ENCODE measurements around the gene SNX2.
A peak's percentile ranks its signal among the peaks of the same experiment; 100 is the strongest.

SNX2 gene

DNA sequence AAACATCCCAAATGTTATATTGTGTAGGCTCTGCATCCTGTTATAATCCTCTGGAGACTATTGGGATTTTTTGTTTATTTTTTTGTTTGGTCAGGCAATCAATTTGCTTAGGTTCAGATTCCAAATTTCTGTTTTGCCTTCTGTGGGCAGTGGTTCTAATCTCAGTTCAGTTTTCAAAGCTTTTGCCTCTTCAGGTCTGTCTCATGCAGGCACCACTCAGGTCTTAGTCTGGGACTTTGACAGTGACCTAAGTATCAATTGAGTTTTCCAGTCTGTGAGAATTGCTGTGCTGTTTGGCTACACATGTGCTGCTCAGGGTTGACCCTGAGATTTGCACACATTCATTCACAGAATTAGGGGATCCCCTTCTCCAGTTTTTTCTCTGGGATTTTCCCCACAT, 14.1 kb downstream of the SNX2 start:
- TF ChIP-seq, protein P1, sequence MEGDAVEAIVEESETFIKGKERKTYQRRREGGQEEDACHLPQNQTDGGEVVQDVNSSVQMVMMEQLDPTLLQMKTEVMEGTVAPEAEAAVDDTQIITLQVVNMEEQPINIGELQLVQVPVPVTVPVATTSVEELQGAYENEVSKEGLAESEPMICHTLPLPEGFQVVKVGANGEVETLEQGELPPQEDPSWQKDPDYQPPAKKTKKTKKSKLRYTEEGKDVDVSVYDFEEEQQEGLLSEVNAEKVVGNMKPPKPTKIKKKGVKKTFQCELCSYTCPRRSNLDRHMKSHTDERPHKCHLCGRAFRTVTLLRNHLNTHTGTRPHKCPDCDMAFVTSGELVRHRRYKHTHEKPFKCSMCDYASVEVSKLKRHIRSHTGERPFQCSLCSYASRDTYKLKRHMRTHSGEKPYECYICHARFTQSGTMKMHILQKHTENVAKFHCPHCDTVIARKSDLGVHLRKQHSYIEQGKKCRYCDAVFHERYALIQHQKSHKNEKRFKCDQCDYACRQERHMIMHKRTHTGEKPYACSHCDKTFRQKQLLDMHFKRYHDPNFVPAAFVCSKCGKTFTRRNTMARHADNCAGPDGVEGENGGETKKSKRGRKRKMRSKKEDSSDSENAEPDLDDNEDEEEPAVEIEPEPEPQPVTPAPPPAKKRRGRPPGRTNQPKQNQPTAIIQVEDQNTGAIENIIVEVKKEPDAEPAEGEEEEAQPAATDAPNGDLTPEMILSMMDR (IDR thresholded peaks at IDR 0.05; ENCODE audit: insufficient read depth, low read length, missing control alignments) = no peak
- POLR2A ChIA-PET = no interaction called here
- CTCF ChIA-PET = interaction anchor here (1.5 kb wide), 1 partner anchor 13 kb away, joined by 6 read pairs; no protein-coding TSS in a partner anchor
- H3K4me3 ChIP-seq (ENCODE audit: low read depth, low read length) = no peak overlapping the region
- DNase-seq (ENCODE audit: low read depth, low spot score) = no peak

DNA sequence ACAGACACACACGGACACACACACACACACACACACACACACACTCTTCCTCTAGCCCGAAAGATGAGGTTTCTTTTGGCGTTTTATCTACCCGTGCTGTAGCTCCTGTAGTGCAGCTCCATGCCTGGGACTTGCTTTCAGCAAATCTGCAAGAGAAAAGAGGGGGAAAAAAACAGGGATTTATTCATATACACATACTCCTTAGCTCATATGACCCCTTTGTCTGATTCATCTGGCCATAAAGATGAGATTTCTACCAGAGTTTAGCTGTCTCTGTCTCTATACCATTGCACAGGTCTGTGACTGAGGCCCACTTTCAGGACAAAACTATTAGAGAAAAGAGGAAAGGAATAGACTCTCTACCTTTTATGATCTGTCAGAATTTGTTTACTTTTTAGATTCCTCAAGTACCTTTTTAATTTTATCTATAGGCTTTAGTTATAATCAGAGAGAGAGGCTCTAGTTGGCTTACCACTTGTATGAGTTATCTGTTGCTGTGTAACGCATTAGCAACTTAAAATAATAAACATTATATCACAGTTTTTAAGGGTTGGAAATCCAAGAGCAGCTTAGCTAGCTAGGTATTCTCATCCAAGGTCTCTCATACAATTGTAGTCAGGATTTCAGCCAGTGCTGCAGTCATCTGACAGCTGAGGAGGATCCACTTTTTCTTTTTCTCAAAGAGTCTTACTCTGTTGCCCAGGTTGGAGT, 14.7 kb downstream of the SNX2 start:
- TF ChIP-seq, protein P1 (IDR thresholded peaks at IDR 0.05; ENCODE audit: insufficient read depth, low read length, missing control alignments) = no peak
- DNase-seq (ENCODE audit: low read depth, low spot score) = no peak
- ChIA-PET POLR2A (no interaction called here), CTCF (interaction anchor here (1.3 kb wide), 1 partner anchor 14 kb away, joined by 3 read pairs; the partner anchor contains the start of gene SNX2)
- no peak overlapping the region for H3K4me3 ChIP-seq (ENCODE audit: low read depth, low read length)

DNA sequence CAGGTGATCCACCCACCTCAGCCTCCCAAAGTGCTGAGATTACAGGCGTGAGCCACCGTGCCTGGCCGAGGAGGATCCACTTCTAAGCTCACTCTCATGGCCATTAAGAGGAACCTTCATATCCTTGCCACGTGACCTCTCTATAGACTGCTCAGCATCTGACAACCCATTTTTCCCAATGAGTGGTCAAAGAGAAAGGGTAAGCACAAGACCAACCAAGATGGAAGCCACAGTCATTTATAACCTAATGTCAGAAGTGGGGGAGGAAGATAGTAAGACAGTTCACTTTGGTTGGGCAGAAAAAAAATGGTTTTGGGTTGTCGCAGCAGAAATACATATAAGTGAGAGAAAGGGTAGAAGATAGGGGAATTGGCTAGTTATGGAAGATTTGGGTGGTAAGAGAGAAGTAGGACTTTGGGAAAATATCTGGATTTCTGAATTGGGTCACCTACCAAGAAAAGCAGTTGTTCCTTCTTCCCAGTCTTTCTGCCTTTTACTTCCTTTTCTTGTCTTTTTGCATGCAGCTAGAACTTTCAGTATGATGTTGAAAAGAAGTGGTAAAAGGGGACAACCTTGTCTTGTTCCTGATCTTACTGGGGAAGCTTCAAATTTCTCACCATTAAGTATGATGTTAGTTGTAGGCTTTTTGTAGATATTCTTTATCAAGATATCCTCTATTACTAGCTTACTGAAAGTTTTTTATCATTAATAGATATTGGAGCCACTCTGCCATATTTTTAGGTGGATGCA, 15.6 kb downstream of the SNX2 start:
- ChIA-PET POLR2A (no interaction called here), CTCF (interaction anchor here (1.3 kb wide), 1 partner anchor 15 kb away, joined by 3 read pairs; the partner anchor contains the start of gene SNX2)
- DNase-seq (ENCODE audit: low read depth, low spot score) = no peak
- no peak overlapping the region for H3K4me3 ChIP-seq (ENCODE audit: low read depth, low read length)
- TF ChIP-seq, protein P1 (IDR thresholded peaks at IDR 0.05; ENCODE audit: insufficient read depth, low read length, missing control alignments) = no peak

DNA sequence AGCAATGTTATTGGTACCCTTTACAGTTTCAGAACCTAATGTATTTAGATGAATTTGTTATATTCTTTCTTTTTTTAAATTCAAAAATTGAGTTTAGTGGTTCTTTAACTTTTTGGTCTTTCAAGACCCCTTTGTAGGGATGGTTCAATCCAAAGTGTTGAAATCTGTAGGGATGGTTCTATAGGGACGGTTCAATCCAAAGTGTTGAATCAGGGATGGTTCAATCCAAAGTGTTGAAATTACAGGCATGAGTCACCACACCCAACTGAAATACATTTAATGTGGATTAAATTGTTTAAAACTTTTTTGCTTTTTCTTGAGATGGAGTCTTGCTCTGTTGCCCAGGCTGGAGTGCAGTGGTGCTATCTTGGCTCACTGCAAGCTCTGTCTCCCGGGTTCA, 30.6 kb downstream of the SNX2 start:
- ChIA-PET POLR2A (no interaction called here), CTCF (no interaction called here)
- TF ChIP-seq, protein P1 (IDR thresholded peaks at IDR 0.05; ENCODE audit: insufficient read depth, low read length, missing control alignments) = no peak
- H3K4me3 ChIP-seq (ENCODE audit: low read depth, low read length) = no peak overlapping the region
- peak; percentile 16 for DNase-seq (ENCODE audit: low read depth, low spot score)

DNA sequence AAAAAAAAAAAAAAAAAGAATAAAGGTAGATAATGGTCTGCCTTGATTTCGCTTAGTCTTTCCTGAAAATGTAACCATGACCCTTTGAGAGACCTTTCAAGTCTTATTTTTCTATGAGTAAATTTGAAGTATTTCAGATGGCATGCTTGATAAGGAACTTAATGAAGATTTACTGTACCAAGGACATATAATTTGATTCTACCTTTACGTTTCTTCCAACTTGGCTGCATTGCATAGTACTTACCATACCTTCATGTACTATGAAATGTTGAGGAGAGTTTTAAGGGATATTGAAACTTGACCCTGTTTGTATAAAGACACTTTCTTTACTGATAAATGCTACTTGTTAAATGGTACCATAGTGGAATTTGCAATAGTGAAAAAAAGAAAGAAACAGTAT, 35.5 kb downstream of the SNX2 start:
- CTCF ChIA-PET = no interaction called here
- TF ChIP-seq, protein P1 (IDR thresholded peaks at IDR 0.05; ENCODE audit: insufficient read depth, low read length, missing control alignments) = no peak
- H3K4me3 ChIP-seq (ENCODE audit: low read depth, low read length) = no peak overlapping the region
- POLR2A ChIA-PET = no interaction called here
- no peak for DNase-seq (ENCODE audit: low read depth, low spot score)

DNA sequence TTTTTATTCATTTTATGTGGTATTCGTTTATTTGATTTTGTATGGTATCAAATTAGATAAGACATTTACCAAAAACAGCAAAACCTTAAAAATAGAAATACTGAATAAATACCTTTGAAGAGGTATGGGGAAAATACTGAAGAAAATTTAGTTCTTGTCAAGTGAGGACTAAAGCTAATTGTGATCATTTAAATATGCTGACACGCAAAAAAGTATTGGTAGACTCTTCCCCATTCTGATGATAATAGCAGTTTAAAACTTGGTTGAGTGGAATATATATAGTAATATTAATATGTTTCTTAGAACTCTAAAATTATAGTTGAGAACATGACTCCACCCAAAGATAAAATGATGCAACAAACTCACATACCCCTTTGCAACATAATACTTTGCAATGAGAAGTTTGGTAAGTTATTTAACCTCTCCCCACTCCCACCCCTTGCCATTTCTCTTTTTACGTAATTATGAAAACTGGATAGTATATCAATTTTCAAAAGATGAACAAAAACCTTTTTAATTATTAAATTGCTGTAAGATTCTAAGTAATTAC, 40.4 kb downstream of the SNX2 start:
- no peak overlapping the region for H3K4me3 ChIP-seq (ENCODE audit: low read depth, low read length)
- ChIA-PET POLR2A (no interaction called here), CTCF (no interaction called here)
- no peak for DNase-seq (ENCODE audit: low read depth, low spot score)
- TF ChIP-seq, protein P1 (IDR thresholded peaks at IDR 0.05; ENCODE audit: insufficient read depth, low read length, missing control alignments) = no peak

Measured in AG04449 (cell line).